Forelimb muscle (tissue), 1 donor: ENCODE data around the gene LVRN. TPM values are rescaled to one million over a fixed set of nuclear protein-coding genes. Genes with fewer than 3 reads are reported as not detected.
A peak's percentile ranks its signal among the peaks of the same experiment; 100 is the strongest.

ENCODE experiments used
- DNase-seq: peaks from one replicate; pipeline ENCODE4 v3.0.0-alpha.2; 2013; ENCODE audit warnings: low read depth
- polyA plus RNA-seq: library from polyadenylated mRNA; unstranded; fragments of 120-200 nt; gene quantifications from one replicate; pipeline ENCODE4 v1.2.1, GENCODE V29; 2013; ENCODE audit not compliant: insufficient read length

The LVRN gene
- polyA plus RNA-seq, 1 donor = 3.3 TPM

DNA sequence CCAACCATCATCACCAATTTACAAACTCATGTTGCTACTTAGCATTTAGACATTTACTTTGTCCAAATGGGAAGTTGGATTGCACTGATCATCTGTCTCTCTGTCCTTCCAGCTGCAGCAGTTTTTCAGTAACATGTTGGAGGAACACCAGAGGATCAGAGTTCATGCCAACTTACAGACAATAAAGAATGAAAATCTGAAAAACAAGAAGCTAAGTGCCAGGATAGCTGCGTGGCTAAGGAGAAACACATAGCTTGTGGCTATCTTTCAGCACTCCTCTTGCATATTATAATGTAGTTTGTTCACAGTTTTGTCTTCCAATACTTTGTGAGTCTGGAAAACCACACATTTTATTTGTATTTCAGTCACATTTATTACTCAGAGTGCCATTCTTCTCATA is 63.6 kb downstream of the LVRN start:
- DNase-seq = no peak

DNA sequence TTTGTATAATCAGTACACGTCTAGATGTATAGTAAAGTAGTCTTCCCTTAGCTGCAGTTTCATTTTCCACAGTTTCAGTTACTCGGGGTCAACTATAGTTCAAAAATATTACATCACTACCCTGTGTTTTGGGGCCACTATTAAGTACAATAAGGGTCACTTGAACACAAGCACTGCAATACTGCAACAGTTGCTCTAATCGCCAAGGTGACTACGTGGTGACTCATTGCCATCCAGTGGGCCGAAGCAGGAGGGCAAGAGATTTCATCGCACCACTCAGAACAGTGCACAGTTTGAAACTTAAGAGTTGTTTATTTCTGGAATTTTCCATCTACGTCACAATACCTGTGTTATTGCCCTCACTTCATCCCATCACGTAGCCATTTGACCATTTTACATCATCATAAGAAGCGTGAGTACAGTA is 69.8 kb downstream of the LVRN start, which contains the start of gene ARL14EPL:
Gene ARL14EPL, plus strand, starts transcription at position 379 of the 424 bp plus-strand sequence. CDS start 18,994 bp downstream, outside the sequence.
- peak; percentile 48 for DNase-seq

DNA sequence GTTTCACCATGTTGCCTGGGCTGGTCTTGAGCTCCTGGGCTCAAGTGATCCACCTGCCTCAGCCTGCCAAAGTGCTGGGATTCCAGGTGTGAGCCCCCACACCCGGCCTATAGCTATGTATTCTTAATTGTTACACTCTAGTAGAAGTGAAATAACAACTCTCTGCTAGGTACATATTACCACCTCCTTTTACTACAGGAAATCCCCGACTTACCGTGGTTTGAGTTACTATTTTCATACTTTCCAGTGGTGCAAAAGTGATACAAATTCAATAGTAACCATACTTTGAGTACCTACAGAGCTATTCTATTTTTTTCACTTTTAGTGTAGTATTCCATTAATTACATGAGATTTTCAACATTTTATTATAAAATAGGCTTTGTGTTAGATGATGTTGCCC is 70.7 kb downstream of the LVRN start:
- no peak for DNase-seq

DNA sequence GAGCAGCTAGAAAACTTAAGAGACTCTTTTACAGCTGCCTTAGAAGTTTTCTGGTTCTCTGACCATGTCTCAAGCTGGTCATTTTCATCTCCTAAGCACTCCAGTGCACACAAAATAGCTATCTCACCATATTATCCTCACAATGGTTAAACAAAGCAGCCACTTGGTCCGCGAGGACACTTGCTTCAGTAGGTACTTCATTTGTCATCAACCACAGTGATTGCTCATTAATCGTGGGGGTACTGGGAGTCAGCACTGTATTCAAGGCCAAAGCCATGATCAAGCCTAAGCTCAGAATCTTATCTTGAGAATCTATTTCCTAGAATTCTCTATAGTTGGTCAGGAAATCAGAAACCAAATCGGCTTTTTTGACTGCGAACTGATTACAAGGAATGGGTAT is 72.8 kb downstream of the LVRN start:
- DNase-seq = no peak

DNA sequence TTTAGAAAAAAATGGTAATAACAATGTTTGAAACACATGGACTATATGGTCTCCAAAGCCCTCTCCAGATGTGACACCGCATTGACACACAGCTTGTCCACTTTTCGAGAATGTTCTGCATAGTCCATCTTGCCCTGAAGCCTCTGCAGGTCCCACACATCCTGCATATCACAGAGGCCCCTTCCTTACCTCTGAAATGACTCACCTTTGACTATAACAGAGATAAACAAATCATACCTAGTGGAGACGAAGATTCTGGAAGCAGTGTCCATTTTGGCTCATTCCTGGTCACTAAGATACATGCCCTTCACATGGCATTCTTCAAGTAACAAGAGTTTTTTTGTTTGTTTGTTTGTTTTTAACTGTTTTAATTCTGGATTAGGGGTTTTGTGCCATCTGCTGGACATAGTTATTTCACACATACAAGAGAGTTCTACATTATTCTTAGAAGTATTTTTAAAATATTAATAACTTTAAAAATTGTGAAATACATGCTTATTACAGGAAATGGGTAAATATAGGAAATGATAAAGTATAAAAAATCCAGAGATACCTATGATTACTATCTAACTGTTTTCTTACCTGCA is 75.1 kb downstream of the LVRN start:
- no peak for DNase-seq

DNA sequence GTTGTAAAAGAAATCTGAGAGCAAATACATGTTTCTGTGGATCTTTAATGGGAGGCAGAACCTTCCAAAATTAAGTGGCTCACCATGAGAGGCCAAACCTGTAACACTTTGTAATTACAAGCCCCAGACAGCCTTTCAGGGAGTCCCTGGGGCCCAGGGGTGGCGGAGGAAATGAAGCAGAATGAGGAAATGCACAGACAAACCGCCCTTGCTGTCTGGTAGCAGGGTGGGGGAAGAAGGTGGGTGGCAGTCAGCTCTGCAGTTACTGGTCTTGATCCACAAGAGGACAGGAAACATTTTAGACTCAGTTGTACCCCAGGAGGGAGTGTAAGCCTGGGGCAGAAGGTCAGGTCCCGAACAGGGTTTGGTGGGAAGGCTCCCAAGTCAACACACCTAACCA is 76.5 kb downstream of the LVRN start:
- DNase-seq = no peak

DNA sequence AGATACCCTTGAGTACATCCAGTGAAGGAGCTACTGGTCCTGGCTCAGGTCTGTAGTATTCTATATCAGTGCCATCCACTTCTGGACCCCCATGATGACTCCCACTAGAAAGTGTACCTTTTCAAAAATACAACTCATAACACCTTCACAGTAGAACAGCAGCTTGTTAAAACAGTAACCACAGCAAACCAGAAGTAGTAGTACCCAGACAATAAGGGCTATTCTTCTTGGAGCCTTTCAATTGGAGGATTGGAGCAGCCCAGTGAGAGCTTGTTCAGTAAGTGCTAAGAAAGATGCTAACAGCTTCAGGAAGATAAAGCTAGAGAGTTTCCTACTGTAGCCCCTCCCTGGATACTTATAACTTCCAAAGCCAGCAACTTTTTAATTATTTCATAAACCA is 80.1 kb downstream of the LVRN start:
- no peak for DNase-seq

DNA sequence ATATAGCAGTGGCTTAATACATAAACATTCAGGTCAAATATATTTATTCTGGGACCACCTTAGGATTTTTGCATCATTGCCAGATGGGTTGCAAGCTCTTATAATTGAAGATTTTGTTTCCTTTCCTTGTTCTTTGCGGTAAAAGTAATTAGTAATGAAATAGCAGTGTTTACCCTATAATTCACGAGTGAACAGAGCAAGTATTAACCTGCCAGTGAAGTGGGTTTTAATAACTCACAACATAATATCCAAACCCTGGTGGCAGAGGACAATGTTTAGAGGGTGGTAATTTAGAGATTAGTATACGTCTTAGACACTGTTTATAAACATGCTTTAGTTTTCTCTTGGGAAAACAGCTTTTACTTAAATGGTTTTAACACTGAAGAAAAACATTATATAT is 81.8 kb downstream of the LVRN start:
- DNase-seq = no peak

DNA sequence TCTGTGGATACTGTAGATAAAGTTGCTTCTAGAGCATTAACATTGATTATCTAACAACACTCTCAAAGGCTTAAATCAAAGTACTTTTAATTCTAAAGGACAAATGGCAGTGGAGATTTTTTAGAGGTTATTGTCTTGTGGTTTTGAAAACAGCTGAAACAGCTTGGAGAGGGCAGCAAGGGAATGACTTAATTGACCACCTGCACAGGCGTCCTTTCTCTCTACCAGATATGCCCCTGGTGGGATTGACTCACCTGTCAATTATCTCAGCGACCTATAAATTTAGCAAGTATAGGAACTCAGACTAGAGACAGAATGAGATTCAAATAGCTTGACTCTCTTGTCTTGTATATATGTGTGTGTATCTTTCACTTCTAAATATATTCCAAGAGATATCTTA is 83.5 kb downstream of the LVRN start:
- no peak for DNase-seq

DNA sequence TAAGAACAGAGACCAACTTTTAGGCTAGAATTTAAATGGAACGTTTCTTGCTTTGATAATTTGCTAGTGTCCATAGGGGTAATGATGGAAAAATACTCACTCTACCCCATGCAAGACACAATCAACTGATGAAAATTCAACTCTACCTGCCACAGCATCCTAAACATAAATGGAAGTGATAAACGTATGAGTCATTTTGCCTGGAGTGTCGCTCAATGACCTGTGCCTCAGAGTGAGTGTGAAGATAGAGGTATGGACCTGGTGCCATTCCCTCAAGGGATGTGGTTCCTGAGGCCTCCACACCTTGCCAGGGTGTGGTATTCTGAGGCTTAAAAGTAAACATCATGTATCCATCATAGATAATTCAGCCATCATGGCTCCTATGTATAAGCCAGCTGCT is 84.0 kb downstream of the LVRN start:
- no peak for DNase-seq

DNA sequence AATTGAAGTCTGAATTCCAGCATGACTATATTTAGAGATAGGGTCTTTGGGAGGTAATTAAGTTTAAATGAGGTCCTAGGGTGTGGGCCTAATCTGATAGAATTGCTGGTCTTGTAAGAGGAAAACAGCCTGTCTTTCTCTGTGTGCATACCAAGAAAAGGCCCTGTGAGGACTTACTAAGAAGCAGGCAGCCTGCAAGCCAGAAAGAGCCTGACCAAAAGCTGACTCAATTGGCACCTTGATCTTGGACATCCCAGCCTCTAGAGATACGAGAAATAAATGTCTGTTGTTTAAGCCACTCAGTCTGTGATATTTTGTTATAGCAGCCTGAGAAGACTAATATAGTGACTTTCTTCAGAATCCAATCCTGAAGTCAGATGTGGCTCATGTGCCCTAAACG is 84.5 kb downstream of the LVRN start:
- no peak for DNase-seq

DNA sequence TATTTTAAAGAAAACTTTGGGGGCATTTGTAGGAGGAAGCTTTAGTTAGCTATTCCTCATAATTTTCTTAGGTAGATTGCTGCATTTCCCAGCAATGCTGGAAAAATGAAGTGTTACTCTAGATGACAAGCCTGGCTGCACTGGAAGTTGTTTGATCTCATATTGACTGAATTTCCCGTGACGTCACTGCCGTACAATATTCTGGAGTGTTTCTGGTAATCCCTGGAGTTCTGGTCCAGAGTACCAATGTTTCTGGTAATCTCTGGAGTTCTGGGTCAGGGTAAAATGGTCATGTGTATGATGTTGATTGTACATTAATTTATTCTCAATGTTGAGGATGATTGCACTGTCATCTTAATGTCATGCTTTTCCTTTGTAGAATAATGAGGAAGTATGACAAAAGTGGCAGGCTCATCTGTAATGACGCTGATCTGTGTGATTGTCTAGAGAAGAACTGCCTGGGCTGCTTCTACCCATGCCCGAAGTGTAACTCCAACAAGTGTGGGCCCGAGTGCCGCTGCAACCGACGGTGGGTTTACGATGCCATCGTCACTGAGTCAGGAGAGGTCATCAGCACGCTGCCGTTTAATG is 96.2 kb downstream of the LVRN start:
- DNase-seq = no peak

DNA sequence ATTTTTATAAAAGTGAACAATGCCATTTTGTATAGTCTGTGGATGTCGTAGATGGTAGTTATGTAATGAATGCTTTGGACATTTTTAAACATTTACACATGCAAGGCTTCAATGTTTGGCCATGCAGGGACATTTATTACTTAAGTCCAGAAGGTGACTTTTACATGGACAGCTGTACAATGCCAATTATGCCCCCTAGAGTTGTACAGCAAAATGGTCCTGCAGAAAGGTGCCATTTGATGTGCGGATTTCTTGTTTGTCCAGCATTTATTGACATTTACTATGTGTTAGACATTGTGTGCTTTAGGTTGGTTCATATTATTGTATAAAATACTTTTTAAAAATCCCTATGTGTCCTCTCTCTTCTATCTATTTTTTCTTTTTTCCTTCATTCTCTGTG is 100.1 kb downstream of the LVRN start:
- DNase-seq = no peak

DNA sequence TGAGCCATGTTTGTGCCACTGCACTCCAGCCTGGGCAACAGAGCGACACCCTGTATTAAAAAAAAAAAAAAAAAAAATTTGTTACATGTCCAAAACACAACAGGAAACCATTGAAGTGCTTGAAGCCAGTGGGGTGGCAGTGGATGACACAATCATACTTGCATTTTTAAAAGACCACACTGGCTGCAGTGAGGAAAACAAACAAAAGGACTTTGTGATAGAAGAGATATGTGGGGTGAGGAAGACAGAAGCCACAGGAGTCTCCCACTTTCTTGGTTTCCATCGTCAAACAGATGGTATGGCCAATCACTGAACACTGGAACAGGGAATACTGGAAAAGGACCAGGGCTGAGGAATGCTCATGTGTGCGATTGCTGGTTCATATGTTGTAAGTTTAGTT is 101.7 kb downstream of the LVRN start:
- DNase-seq = no peak

DNA sequence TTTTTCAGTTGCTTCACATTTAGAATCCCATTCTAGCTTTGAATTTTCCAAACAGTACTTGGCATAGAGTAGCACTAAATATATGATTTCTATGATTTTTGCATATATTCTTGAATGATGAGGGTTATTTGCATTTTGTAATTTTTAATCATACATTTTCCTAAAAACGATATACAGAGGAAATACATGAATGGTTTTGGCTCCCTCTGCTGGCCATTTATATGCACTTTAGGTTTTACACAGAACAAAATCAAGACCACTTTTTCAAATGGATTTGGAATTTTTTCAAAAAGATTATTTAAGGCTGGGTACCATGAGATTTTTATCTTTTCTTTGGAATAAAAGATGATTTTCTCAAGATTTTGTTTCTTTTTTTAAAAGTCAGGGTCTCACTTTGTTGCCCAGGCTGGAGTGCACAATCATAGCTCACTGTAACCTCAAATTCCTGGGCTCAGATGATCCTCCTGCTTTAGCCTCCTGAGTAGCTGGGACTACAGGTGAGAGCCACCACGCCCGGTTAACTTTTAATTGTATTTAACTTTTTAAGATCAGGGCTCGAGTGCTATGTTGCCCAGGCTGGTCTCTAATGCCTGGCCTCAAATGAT is 105.9 kb downstream of the LVRN start:
- DNase-seq = peak; percentile 59

DNA sequence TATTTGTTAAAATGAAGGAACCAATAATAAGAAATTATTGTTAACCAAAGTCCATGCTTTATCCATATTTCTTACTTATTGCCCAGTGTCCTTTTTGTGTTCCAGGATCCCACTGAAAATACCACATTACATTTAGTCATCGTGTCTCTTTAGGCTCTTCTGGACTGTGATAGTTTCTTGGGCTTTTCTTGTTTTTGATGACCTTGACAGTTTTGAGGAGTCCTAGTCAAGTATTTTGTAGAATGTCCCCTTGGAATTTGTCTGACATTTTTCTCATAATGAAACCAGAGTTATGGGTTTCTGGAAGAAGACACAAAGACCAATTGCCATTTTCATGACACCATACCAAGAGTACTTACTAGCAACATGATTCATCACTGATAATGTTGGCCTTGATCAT is 108.9 kb downstream of the LVRN start:
- DNase-seq = no peak

DNA sequence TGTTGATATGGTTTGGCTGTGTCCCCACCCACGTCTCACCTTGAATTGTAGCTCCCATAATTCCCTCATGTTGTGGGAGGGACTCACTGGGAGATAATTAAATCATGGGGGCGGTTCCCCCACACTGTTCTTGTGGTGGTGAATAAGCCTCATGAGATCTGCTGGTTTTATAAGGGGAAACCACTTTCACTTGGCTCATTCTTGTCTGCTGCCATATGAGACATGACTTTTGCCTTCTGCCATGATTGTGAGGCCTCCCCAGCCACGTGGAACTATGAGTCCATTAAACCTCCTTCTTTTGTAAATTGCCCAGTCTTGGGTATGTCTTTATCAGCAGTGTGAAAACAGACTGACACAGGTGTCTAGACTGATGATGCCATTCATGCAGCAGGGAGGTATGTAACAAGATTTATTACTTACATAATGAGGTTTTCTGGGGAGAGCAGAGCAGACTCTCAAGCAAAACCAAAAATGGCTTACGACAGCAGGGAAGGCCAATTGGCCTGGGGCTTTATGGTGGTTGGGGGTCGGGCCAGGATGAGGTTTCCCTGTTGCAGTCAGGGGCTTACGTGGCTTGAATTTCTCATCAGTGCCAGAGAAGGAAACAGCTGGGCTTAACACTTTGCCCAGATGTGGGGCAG is 113.0 kb downstream of the LVRN start:
- no peak for DNase-seq

DNA sequence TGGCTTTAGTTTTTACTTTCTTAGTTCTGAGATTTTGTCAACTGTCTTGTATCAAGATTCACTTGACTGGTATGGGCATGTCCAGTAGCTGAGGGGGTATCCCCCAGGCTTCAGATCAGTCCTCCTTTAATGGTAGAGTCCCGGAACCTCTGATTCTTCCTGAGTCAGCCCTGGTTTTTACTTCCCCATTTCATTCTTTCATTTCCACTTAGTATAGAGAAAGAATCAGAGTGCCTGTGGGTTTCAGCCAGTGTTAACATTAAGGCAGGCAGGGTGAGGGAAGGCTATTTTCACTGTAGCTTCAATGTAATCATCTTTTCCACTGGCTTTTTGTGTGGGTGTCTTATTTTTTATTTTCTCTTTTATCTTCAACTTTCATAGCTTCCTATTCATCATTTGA is 114.2 kb downstream of the LVRN start:
- DNase-seq = no peak

Other genes starting within 250 kb of the LVRN start
- gene CDO1, start 145.8 kb upstream of the LVRN start, polyA plus RNA-seq = 15.6 TPM
- gene ATG12, start 120.9 kb upstream of the LVRN start, polyA plus RNA-seq = 60.1 TPM
- 85.6 TPM for gene AP3S1, start 120.5 kb upstream of the LVRN start, polyA plus RNA-seq
- gene ARL14EPL, start 70.0 kb downstream of the LVRN start, polyA plus RNA-seq = not detected
- 27.0 TPM for gene COMMD10, start 122.5 kb downstream of the LVRN start, polyA plus RNA-seq